Middle frontal gyrus (tissue), 1 donor: ENCODE data around the gene ALDH1L2.

ENCODE experiments used
- DNase-seq: peaks from one replicate; pipeline ENCODE4 v3.0.0-alpha.2; 2015; ENCODE audit warnings: low spot score; ENCODE audit errors: extremely low spot score

Gene ALDH1L2

DNA sequence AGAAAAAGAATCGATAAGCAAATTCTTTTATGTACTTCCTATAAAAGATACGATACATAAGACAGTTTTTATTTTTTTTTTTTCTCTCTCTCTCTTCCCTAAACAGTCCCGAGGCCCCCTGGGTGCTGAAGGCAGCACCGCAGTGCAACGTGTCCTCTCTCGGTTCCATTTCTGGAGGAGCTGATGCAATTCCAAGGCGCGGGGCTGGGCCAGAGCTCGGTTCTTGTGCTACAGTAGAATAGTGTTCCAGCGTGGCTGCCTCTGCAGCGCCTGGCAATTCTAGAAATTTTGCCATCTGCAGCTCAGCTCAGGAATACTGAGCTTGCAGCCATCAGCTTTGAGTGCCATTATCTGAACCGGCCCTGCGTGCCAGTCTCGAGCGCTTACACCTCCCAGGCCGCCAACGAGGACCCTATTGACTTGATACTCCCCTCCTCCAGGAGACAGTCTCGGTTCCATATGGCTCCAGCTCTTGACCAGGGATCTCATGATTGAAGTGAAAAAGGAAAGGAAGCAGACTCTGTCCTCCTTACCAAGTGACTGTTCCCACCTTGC is 630 bp downstream of the ALDH1L2 start:
- DNase-seq = peak; percentile 31

- no peak for DNase-seq
These were observed 1.2 kb downstream of the ALDH1L2 start for GRCh38 chr12:105083031-105083430.

DNA sequence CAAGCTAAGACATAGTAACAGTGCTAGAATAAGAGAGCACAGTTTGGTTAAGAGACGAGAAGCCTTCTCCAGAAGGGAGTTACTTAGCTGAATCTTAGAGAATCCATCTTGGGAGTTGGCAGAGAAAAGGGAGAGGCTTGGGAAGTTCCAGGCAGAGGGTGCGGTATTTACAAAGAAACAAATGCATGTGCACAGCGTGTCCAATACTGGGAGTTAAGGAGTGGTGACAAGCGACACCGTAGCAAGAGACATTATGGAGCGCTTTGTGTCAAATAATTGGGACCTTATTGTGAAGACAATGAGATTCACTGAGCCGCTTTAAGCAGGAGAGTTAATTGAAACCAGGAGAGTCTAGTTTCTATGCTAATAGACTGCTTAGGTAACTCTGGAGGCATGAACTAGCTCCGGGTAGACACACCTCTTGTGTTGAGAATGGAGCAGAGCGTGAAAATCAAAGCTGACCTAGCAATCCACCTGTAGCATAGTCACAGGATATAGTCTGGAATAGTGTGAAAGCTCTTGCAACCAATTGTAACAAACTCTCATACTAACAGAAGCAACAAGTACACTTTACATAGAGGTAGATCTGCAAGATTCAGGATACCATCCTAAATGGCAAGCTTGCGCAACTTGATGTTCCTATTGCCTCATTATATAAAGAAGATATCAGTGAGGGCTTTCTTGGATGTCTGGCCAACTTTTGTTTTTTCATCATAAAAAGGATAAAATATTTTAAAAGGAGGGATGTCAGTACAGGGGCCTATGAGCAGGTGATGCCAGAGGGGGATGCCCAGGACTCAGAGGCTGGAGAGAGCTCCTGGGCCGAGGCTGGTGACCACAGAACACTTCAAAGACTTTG is 5.3 kb downstream of the ALDH1L2 start:
- no peak for DNase-seq

- DNase-seq = no peak
These were observed 6.8 kb downstream of the ALDH1L2 start for GRCh38 chr12:105077435-105077834.

DNA sequence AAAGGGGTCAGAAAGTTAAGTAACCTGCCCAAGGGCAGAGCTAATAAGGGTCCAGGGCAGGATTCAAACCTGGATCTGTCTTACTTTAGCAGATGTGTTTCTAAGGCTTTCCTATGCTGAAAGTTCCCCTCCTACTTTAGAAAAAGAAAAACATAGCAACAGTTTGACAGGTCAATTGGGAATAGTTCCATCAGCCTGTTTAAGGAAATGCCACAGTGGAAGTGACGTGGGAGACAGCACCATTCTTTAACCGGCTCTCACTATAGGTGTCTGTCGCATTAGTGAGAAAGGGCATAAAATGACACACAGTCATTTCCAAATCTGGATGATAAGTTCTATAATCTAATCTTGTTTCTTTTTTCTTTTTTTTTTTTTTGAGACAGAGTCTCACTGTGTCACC is 7.3 kb downstream of the ALDH1L2 start:
- DNase-seq = no peak

DNA sequence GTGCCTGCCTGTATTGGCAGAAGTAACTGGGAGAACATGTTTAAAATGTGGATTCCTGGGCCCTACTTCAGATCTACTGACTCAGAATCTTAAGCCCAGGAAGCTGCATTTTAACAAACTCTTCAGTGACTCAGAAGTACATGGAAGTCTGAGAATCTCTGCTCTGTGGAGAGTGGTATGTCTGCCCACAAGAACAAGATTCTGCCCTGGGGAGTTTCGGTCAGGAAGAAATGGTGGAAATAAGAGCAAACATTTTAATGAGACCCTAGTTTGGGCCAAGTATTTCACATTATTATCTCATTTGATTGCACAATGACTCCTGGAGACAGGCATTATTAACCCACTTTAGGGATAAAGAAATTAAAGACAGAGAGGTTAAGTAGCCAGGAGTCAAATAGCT is 8.2 kb downstream of the ALDH1L2 start:
- DNase-seq = no peak

DNA sequence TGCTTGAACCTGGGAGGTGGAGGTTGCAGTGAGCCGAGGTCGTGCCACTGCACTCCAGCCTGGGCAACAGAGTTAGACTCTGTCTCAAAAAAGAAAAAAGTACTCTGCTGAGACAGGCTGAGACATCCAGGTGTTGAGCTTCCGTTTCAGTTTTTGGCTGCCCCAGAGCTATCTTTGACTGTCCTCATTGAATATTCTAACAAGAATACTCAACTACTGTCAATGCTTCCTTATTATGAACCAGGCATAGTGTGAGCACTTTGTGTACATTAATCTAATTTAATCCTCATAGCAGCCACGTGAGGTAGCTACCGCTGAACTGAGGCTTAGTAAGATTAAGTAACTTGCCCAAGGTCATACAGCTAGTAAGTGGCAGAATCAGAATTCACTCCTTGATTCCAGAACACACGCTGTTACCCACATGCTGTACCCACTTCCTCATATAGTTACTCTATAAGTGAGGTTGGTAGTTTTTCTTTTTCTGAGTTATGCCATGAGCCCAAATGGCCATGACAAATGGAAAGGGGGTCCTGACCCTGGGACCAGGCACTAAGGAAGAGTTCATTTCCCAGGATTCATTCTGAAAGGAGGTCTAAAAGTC is 11.3 kb downstream of the ALDH1L2 start:
- no peak for DNase-seq

- DNase-seq = no peak
These were observed 12.3 kb downstream of the ALDH1L2 start for GRCh38 chr12:105071981-105072380.

DNA sequence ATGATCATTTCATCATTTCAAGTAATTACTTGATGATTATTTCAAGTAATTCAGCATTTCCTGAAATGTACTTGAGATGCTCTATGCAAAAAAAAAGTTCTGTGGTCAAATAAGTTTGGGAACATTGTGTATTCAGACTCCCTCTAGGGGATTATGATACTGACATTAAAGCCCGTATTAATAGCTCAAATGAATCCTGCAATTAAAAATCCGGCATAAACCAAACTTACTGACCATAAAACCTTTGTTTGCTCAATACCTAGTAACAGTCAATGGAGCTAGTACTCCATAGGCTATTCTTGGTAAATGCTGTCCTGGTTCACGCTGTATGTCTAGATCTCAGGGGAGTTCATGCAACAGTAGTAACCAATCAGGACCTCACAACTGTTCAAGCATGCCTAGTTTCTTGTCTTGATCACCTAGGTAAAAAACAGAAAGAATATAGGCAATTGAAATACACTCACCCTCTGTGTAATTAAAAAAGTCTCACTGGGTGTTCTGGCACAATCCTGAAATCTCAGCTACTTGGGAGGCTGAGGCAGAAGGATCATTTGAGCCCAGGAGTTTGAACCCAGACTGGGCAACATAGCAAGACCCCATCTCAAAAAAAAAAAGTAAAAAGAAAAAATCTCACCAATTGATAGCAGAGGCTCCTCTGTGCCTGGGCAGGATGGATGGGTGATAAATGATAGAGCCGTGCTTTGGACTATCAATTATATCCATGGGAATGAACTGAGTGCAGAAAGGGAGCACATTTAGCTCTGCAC is 14.1 kb downstream of the ALDH1L2 start:
- no peak for DNase-seq

DNA sequence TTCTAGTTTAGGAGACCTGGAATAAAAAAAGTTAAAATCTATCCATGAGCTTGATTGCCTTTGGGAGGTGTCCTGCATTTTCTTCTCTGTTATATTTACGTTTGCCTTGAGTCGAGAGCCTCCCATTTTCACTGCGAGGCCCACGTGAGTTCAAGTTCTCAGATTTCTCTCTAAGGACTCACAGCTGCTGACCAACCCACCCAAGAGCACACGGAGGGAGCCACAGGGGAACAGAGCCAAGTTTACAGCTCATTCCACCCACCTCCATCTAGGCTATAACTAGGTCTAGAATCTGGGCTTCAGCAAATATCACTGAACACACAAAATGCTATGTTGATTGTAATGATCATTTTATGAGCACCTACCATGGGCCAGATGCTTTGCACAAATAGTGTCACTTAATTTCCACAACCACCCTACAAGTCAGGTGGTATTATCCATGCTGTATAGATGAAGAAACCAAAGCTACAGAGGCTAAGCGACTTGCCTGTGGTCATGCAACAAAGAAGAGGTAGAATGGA is 16.7 kb downstream of the ALDH1L2 start:
- DNase-seq = peak; percentile 43

GRCh38 chr12:105064564-105065178 is 19.6 kb downstream of the ALDH1L2 start:
- DNase-seq = no peak

DNA sequence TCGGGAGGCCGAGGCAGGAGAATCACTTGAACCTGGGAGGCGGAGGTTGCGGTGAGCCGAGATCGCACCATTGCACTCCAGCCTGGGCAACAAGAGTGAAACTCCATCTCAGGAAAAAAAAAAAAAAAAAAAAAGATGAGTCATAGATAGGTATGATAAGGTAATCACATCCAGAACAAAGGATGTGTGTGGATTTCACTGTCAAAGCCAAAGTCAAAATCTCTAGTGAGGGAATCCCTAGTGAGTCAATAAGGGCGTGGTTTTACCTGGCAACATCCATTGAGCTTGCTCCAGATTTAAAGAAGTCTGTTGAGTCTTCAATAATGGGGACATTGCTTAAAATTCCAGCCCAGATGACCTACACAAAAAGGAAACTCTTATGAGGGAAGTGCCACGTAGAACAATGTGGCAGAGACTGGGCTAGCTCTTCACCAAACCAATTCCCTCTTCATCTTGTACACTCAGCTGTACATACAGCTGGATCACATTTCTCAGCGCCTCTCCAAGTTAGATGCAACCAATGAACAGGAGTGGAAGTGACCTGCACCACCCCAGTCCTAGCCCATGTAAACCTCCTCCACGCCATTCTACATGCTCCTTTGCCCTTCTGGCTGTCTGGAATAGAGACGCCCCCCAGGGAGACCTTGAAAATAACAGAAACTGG is 23.4 kb downstream of the ALDH1L2 start:
- DNase-seq = no peak

- no peak for DNase-seq
These were observed 27.1 kb downstream of the ALDH1L2 start for GRCh38 chr12:105057174-105057573.

DNA sequence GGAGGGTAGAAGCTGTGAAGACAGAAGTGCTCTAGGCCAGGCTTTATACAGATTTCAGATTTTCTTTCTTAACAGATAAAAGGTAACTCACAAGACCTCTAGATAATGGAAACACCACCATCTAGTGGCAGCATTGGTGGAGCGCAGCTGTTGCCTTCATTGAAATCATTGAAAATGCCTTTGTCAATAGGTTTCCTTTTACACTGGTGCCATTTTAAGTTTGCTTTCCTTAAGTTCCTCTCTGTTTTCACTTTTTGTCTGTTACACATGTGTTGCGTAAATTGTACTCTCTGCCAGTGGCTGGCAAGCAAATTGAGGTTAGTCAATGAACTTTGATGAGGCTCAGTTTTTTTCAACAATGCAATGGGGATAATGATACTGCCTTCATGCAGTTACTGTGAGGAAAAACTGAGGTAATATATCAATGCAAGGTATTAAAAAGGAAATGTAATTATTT is 31.1 kb downstream of the ALDH1L2 start:
- DNase-seq = peak; percentile 74

DNA sequence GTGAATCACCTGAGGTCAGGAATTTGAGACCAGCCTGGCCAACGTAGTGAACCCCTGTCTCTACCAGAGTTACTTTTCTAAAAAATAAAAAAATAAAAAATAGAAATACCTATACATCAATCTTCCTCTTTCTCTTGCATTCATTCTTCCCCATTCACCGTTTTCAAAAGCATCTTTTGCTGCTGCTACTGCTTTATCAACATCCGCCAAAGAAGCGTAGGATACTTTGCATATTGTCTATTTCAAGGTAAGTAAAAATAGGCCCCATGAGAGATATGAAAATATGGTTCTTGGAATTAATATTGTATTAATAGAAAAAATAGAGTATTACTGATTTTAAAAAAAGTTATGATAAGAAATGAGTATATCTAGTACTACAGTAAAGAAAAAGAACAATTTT is 32.3 kb downstream of the ALDH1L2 start:
- no peak for DNase-seq

DNA sequence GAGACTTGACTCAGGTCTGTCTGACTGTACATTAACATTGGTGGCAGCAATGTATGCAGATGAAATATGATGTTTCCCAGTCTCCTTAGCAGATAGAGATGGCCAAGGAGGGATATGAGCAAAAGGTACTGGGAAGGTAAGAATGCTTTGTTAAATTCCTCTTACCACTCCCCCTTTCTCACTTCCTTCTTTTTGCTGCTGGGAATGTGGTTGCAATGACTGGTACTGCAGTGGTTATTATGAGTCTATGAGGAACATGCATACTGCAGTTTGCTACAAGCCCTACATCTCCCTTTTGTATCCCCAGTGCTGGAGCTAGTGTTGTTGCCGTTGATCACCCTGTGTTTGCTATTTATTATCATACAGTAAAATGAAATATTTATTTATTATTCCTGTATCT is 35.9 kb downstream of the ALDH1L2 start:
- no peak for DNase-seq

- no peak for DNase-seq
These were observed 37.0 kb downstream of the ALDH1L2 start for GRCh38 chr12:105047308-105047707.

GRCh38 chr12:105041186-105041585 is 43.1 kb downstream of the ALDH1L2 start:
- DNase-seq = no peak

- DNase-seq = no peak
These were observed 43.8 kb downstream of the ALDH1L2 start for GRCh38 chr12:105040476-105040875.

DNA sequence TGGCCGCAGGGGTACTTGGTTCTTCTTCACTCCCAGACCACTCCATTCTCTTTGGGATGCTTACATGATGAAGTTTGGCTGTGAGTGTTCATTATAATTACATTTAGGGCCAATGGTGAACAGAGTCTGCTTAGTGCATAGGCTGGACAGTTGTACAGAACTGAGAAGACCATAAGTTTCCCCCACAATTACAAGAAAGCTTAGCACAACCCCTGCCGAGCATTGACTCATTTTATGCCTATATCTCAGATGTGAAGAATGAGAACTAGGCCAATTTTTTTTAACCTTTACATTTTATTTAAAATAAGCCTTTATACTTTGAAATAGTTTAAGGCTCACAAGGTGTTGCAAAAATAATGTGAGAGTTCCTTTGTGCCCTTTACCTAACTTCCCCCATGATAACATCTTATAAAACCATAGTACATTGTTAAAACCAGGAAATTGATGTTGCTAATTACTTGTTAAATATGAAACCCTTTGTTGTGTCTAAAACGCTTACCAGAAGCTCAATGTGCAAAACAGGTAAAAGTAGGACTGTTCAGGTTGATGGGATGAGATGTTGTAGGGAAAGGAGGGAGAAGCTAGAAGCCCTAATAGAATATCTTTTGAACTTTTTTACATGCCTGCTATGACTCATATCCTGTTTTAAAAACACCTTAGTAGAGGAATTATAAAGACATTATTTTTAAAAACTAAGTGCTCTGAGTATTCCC is 47.2 kb downstream of the ALDH1L2 start:
- no peak for DNase-seq
